Mesendoderm (in vitro differentiated cells): ENCODE measurements around the gene BATF3.
A peak's percentile ranks its signal among the peaks of the same experiment; 100 is the strongest.

Experiments
- DNase-seq: peaks from one replicate; pipeline ENCODE4 v3.0.0; 2013
- H2AK5ac ChIP-seq: 2 replicates; pipeline ENCODE4 v1.6.1; 2013; ENCODE audit warnings: low read length, inconsistent platforms
- H2BK120ac ChIP-seq: 2 replicates; pipeline ENCODE4 v1.6.1; 2013; ENCODE audit warnings: low read depth, mild to moderate bottlenecking, low read length, moderate library complexity, mixed read lengths
- H2BK15ac ChIP-seq: replicated peaks from 2 replicates; pipeline ENCODE4 v1.6.1; 2013; ENCODE audit warnings: low read depth, mild to moderate bottlenecking, moderate library complexity
- H2BK5ac ChIP-seq: 2 replicates; pipeline ENCODE4 v1.6.1; 2013; ENCODE audit warnings: low read length, inconsistent platforms
- H3K18ac ChIP-seq: 2 replicates; pipeline ENCODE4 v1.6.1; 2013; ENCODE audit warnings: mild to moderate bottlenecking, low read length, mixed read lengths
- H3K23ac ChIP-seq: one replicate; pipeline ENCODE4 v1.6.1; 2013; ENCODE audit warnings: low read length
- H3K27ac ChIP-seq: 2 replicates; pipeline ENCODE4 v1.5.1; 2013; ENCODE audit warnings: low read depth, mild to moderate bottlenecking, inconsistent platforms, low read length, moderate library complexity
- H3K27me3 ChIP-seq: 2 replicates; pipeline ENCODE4 v1.6.1; 2013; ENCODE audit warnings: low read length, control low read depth, mild to moderate bottlenecking, inconsistent platforms; ENCODE audit not compliant: insufficient read depth, poor library complexity
- H3K36me3 ChIP-seq: 2 replicates; pipeline ENCODE4 v1.6.1; 2013; ENCODE audit warnings: low read length, inconsistent platforms; ENCODE audit not compliant: control insufficient read depth, insufficient read depth
- H3K4ac ChIP-seq: one replicate; pipeline ENCODE4 v1.6.1; 2013; ENCODE audit warnings: low read depth, mild to moderate bottlenecking, low read length, moderate library complexity
- H3K4me1 ChIP-seq: 2 replicates; pipeline ENCODE4 v1.6.1; 2013; ENCODE audit warnings: low read depth, low read length, inconsistent platforms; ENCODE audit not compliant: control insufficient read depth
- H3K4me2 ChIP-seq: 2 replicates; pipeline ENCODE4 v1.6.1; 2013; ENCODE audit warnings: low read length
- H3K4me3 ChIP-seq: 2 replicates; pipeline ENCODE4 v1.5.1; 2013; ENCODE audit warnings: mild to moderate bottlenecking, low read length
- H3K56ac ChIP-seq: one replicate; pipeline ENCODE4 v1.6.1; 2013; ENCODE audit warnings: low read length
- H3K79me1 ChIP-seq: 2 replicates; pipeline ENCODE4 v1.6.1; 2013; ENCODE audit warnings: low read length, inconsistent platforms
- H3K79me2 ChIP-seq: 2 replicates; pipeline ENCODE4 v1.6.1; 2013; ENCODE audit warnings: mild to moderate bottlenecking, low read length; ENCODE audit not compliant: control insufficient read depth, insufficient read depth
- H3K9ac ChIP-seq: 2 replicates; pipeline ENCODE4 v1.6.1; 2013; ENCODE audit warnings: low read length, inconsistent platforms
- H4K5ac ChIP-seq: one replicate; pipeline ENCODE4 v1.6.1; 2013; ENCODE audit warnings: low read length
- H4K8ac ChIP-seq: one replicate; pipeline ENCODE4 v1.6.1; 2013; ENCODE audit warnings: low read depth, mild to moderate bottlenecking, control low read depth, low read length, moderate library complexity
- WGBS: extraction: QIAGEN DNeasy Blood & Tissue Kit; methylation state at CpG from one replicate; pipeline ENCODE4 v1.1.7; 2013; ENCODE audit warnings: low lambda C conversion rate, missing lambda C conversion rate; ENCODE audit not compliant: insufficient coverage; ENCODE audit errors: extremely low coverage; 5-methylcytosine and 5-hydroxymethylcytosine counted together

The BATF3 gene

GRCh38 chr1:212686069-212686468 lies 13.6 kb downstream of the BATF3 start:
- Histone ChIP-seq H3K36me3 (no peaks in the 10 kb centered on the region), H3K4me1 (peaks cover 8% of the 10 kb centered on the region), H2BK15ac (no peak overlapping the region), H3K4me2 (no peak overlapping the region), H2AK5ac (no peak overlapping the region), H3K56ac (no peak overlapping the region), H3K9ac (no peak overlapping the region), H3K27me3 (no peaks in the 10 kb centered on the region), H3K23ac (no peak overlapping the region), H3K4ac (no peak overlapping the region), H3K79me2 (no peaks in the 10 kb centered on the region), H3K18ac (no peak overlapping the region), H3K79me1 (no peaks in the 10 kb centered on the region), H2BK120ac (no peak overlapping the region), H3K4me3 (no peak overlapping the region), H3K27ac (no peak overlapping the region), H4K8ac (no peak overlapping the region), H2BK5ac (no peak overlapping the region), H4K5ac (no peak overlapping the region)
- no CpG with 5 or more reads among the region's 3 CpGs for WGBS
- no peak for DNase-seq

- H3K4ac ChIP-seq, result no peak overlapping the region
- no peak overlapping the region for H3K27ac ChIP-seq
- H3K9ac ChIP-seq, result no peak overlapping the region
- H4K8ac ChIP-seq, result no peak overlapping the region
- H3K4me1 ChIP-seq, result peaks cover 11% of the 10 kb centered on the region
- H2AK5ac ChIP-seq, result no peak overlapping the region
- no peaks in the 10 kb centered on the region for H3K79me2 ChIP-seq
- H3K4me3 ChIP-seq, result no peak overlapping the region
- no peak overlapping the region for H3K23ac ChIP-seq
- no peak overlapping the region for H2BK120ac ChIP-seq
- no peaks in the 10 kb centered on the region for H3K27me3 ChIP-seq
- H3K4me2 ChIP-seq, result no peak overlapping the region
- H4K5ac ChIP-seq, result no peak overlapping the region
- no peak overlapping the region for H3K18ac ChIP-seq
- H3K56ac ChIP-seq, result no peak overlapping the region
- H3K36me3 ChIP-seq, result no peaks in the 10 kb centered on the region
- no peaks in the 10 kb centered on the region for H3K79me1 ChIP-seq
- H2BK5ac ChIP-seq, result no peak overlapping the region
- no peak for DNase-seq
- WGBS, result no CpG with 5 or more reads among the region's 2 CpGs
- no peak overlapping the region for H2BK15ac ChIP-seq
These were observed 14.2 kb downstream of the BATF3 start for GRCh38 chr1:212685429-212685828.

GRCh38 chr1:212684521-212685090 lies 15.0 kb downstream of the BATF3 start:
- Histone ChIP-seq H3K27me3 (no peaks in the 10 kb centered on the region), H2BK15ac (no peak overlapping the region), H3K4ac (no peak overlapping the region), H3K18ac (no peak overlapping the region), H2BK5ac (no peak overlapping the region), H4K5ac (no peak overlapping the region), H3K56ac (no peak overlapping the region), H3K23ac (peak overlapping the region; percentile 7), H3K79me1 (no peaks in the 10 kb centered on the region), H3K4me2 (no peak overlapping the region), H2BK120ac (no peak overlapping the region), H2AK5ac (no peak overlapping the region), H4K8ac (no peak overlapping the region), H3K27ac (no peak overlapping the region), H3K4me1 (peaks cover 11% of the 10 kb centered on the region), H3K36me3 (no peaks in the 10 kb centered on the region), H3K9ac (no peak overlapping the region), H3K4me3 (no peak overlapping the region), H3K79me2 (no peaks in the 10 kb centered on the region)
- WGBS, result no CpG with 5 or more reads among the region's 11 CpGs
- no peak for DNase-seq

- Histone ChIP-seq H3K79me1 (no peaks in the 10 kb centered on the region), H3K4me2 (no peak overlapping the region), H3K36me3 (no peaks in the 10 kb centered on the region), H3K4me1 (peaks cover 11% of the 10 kb centered on the region), H2BK15ac (no peak overlapping the region), H3K27me3 (no peaks in the 10 kb centered on the region), H3K27ac (no peak overlapping the region), H3K18ac (no peak overlapping the region), H3K4ac (no peak overlapping the region), H3K79me2 (no peaks in the 10 kb centered on the region), H4K5ac (no peak overlapping the region), H3K4me3 (no peak overlapping the region), H3K56ac (no peak overlapping the region), H3K23ac (no peak overlapping the region), H2BK120ac (no peak overlapping the region), H2BK5ac (no peak overlapping the region), H3K9ac (no peak overlapping the region), H4K8ac (no peak overlapping the region), H2AK5ac (peak overlapping the region; percentile 76)
- WGBS, result no CpG with 5 or more reads among the region's 6 CpGs
- DNase-seq, result no peak
These were observed 15.6 kb downstream of the BATF3 start for GRCh38 chr1:212684076-212684475.

- Histone ChIP-seq H3K18ac (no peak overlapping the region), H3K56ac (peak overlapping the region; percentile 56), H3K36me3 (no peaks in the 10 kb centered on the region), H3K4me1 (peaks cover 11% of the 10 kb centered on the region), H2BK5ac (peak overlapping the region; percentile 13), H4K5ac (no peak overlapping the region), H4K8ac (no peak overlapping the region), H3K4me2 (no peak overlapping the region), H2AK5ac (no peak overlapping the region), H3K27ac (no peak overlapping the region), H3K9ac (no peak overlapping the region), H3K4ac (no peak overlapping the region), H3K23ac (no peak overlapping the region), H2BK15ac (no peak overlapping the region), H3K27me3 (no peaks in the 10 kb centered on the region), H3K79me2 (no peaks in the 10 kb centered on the region), H3K79me1 (no peaks in the 10 kb centered on the region), H3K4me3 (no peak overlapping the region), H2BK120ac (no peak overlapping the region)
- WGBS, result no CpG with 5 or more reads among the region's 7 CpGs
- peak; percentile 54 for DNase-seq
These were observed 16.3 kb downstream of the BATF3 start for GRCh38 chr1:212683357-212683722.

GRCh38 chr1:212680680-212681389 lies 18.8 kb downstream of the BATF3 start:
- no peaks in the 10 kb centered on the region for H3K27me3 ChIP-seq

More at GRCh38 chr1:212680680-212681389, 18.8 kb downstream of the BATF3 start:
- no peak overlapping the region for H3K18ac ChIP-seq
- no peak overlapping the region for H3K27ac ChIP-seq
- no peak overlapping the region for H4K5ac ChIP-seq
- peak; percentile 83 for DNase-seq
- H2BK5ac ChIP-seq, result peak overlapping the region; percentile 29
- H3K56ac ChIP-seq, result no peak overlapping the region
- H3K4ac ChIP-seq, result no peak overlapping the region
- no peak overlapping the region for H4K8ac ChIP-seq
- H3K36me3 ChIP-seq, result no peaks in the 10 kb centered on the region
- peaks cover 11% of the 10 kb centered on the region for H3K4me1 ChIP-seq
- H2BK120ac ChIP-seq, result no peak overlapping the region
- H3K79me2 ChIP-seq, result no peaks in the 10 kb centered on the region
- no peak overlapping the region for H2AK5ac ChIP-seq
- WGBS, result no CpG with 5 or more reads among the region's 4 CpGs
- no peaks in the 10 kb centered on the region for H3K79me1 ChIP-seq
- H3K4me2 ChIP-seq, result no peak overlapping the region
- no peak overlapping the region for H3K23ac ChIP-seq
- no peak overlapping the region for H3K4me3 ChIP-seq
- H2BK15ac ChIP-seq, result no peak overlapping the region
- H3K9ac ChIP-seq, result no peak overlapping the region
